Esophagus squamous epithelium (tissue), 4 donors: ENCODE measurements around the gene PELI1.

Experiments used
- POLR2A ChIP-seq, 4 donors: fragments of 450-650 bp; IDR thresholded peaks; one replicate each; pipeline ENCODE4 v1.6.1; 2017; ENCODE audit warnings: antibody characterized with exemption in 4 of 4, mild to moderate bottlenecking in 4 of 4, moderate library complexity in 3 of 4
- TF ChIP-seq, protein P1 (sequence below), 6 experiments: fragments of 450-650 bp in 4 of 6; fragments of 200-600 bp in 2 of 6; sonication (generic) in 2 of 6; IDR thresholded peaks; one replicate each; pipeline ENCODE4 v1.5.1; 2016 to 2019; ENCODE audit warnings: antibody characterized with exemption in 6 of 6, mild to moderate bottlenecking in 4 of 6, moderate library complexity in 4 of 6

DNA sequence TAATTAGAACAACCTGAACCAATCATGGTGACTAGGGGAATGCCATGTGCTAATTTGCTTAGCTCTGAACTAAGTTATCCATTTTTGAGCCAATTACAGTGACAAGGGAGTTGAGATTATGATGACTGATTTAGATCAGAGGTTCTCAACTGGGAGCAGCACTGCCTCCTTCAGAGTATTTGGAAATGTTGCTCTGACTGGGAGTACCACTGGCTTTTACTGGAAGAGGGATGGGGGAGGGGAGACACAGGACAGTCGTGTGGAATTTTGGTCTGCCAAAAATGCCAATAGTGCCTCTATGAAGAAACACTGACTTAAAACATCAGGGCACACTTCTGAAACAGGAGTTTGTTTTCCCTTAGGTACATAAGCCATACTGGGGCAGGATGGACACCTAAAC lies 76.9 kb downstream of the PELI1 start:
- TF ChIP-seq, protein P1, sequence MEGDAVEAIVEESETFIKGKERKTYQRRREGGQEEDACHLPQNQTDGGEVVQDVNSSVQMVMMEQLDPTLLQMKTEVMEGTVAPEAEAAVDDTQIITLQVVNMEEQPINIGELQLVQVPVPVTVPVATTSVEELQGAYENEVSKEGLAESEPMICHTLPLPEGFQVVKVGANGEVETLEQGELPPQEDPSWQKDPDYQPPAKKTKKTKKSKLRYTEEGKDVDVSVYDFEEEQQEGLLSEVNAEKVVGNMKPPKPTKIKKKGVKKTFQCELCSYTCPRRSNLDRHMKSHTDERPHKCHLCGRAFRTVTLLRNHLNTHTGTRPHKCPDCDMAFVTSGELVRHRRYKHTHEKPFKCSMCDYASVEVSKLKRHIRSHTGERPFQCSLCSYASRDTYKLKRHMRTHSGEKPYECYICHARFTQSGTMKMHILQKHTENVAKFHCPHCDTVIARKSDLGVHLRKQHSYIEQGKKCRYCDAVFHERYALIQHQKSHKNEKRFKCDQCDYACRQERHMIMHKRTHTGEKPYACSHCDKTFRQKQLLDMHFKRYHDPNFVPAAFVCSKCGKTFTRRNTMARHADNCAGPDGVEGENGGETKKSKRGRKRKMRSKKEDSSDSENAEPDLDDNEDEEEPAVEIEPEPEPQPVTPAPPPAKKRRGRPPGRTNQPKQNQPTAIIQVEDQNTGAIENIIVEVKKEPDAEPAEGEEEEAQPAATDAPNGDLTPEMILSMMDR (IDR thresholded peaks at IDR 0.05), result no peak
- TF ChIP-seq POLR2A (IDR thresholded peaks at IDR 0.05), result no peak
